HG03103 (cell line): ENCODE results near the gene SYNC.
"Not testable (repeated sequence)": the region's sequence is repeated elsewhere in the genome, so short reads cannot be mapped to it uniquely, and the experiment has no call there.

Experiments used
- ATAC-seq: cut with Tn5 transposase; IDR thresholded peaks from one replicate; pipeline ENCODE4 v1.9.1; 2021; ENCODE audit warnings: low read depth; ENCODE audit not compliant: unreplicated experiment

SYNC gene

GRCh38 chr1:32647308-32648134, 55.0 kb downstream of the SYNC start:
- no peak for ATAC-seq

GRCh38 chr1:32644426-32644825, 58.1 kb downstream of the SYNC start:
- ATAC-seq, result no peak

- not testable (repeated sequence) for ATAC-seq
These were observed 60.2 kb downstream of the SYNC start for GRCh38 chr1:32642292-32642827.

- no peak for ATAC-seq
These were observed 63.0 kb downstream of the SYNC start for GRCh38 chr1:32639489-32640075.

- ATAC-seq, result no peak
These were observed 65.5 kb downstream of the SYNC start for GRCh38 chr1:32636914-32637645.

- no peak for ATAC-seq
These were observed 66.9 kb downstream of the SYNC start for GRCh38 chr1:32635508-32636277.

GRCh38 chr1:32632829-32633228, 69.7 kb downstream of the SYNC start:
- ATAC-seq, result no peak

- ATAC-seq, result not testable (repeated sequence)
These were observed 72.4 kb downstream of the SYNC start for GRCh38 chr1:32630173-32630572.
